ENCODE results near the gene DUSP23. TPM values are rescaled to one million over a fixed set of nuclear protein-coding genes. Genes with fewer than 3 reads are reported as not detected.

Gene DUSP23
- total and polyA plus RNA-seq, 2 experiments from 2014 or later = 56.3 to 97.6 TPM

GRCh38 chr1:159830722-159831121, 50.0 kb downstream of the DUSP23 start:
- no peaks in the 10 kb centered on the region for H3K79me2 ChIP-seq (replicated peaks; ENCODE audit: insufficient read depth)
- Mint-ChIP-seq H3K27me3 (ENCODE audit: insufficient read depth, low read depth, poor library complexity) (peaks cover 4% of the 10 kb centered on the region), H3K4me1 (peaks cover 14% of the 10 kb centered on the region), H3K27ac (no peak overlapping the region), H3K9me3 (no peaks in the 10 kb centered on the region; the same call in 2 of the 3 replicates), H3K36me3 (ENCODE audit: low read depth) (no peaks in the 10 kb centered on the region), H3K4me3 (no peak overlapping the region)
- no peak overlapping the region for H3K27ac ChIP-seq (ENCODE audit: low read depth)
- no peak overlapping the region for H3K4me3 ChIP-seq
- H3K4me1 ChIP-seq (ENCODE audit: insufficient read depth) = no peaks in the 10 kb centered on the region; the same call in 1 of the 2 replicates
- no peaks in the 10 kb centered on the region for H3K27me3 ChIP-seq (ENCODE audit: insufficient read depth)
- H3K4me2 ChIP-seq = no peak overlapping the region
- no peaks in the 10 kb centered on the region for H3K36me3 ChIP-seq (ENCODE audit: insufficient read depth)
- H3F3A ChIP-seq (replicated peaks; ENCODE audit: low read depth) = no peaks in the 10 kb centered on the region
- no peak overlapping the region for H2AFZ ChIP-seq
- H4K20me1 ChIP-seq (replicated peaks; ENCODE audit: insufficient read depth) = no peaks in the 10 kb centered on the region
- DNase-seq (ENCODE audit: low spot score) = no peak
- no peak for ATAC-seq
- H3K9me2 ChIP-seq (ENCODE audit: insufficient read depth) = no peaks in the 10 kb centered on the region
- no peak for TF ChIP-seq CREB1 (CRISPR knock-in tag; IDR thresholded peaks at IDR 0.05; ENCODE audit: low read depth)
- TF ChIP-seq EZH2phosphoT487 (IDR thresholded peaks at IDR 0.05; ENCODE audit: unreplicated experiment) = no peak
- TF ChIP-seq NANOG (IDR thresholded peaks at IDR 0.05; ENCODE audit: borderline replicate concordance) = no peak
- TF ChIP-seq STAT1 (IDR thresholded peaks at IDR 0.05; ENCODE audit: unreplicated experiment) = no peak
- no peak for TF ChIP-seq REST (IDR thresholded peaks at IDR 0.05; ENCODE audit: unreplicated experiment)
- no peak for TF ChIP-seq ETS1 (IDR thresholded peaks at IDR 0.05)
- no peak for TF ChIP-seq EZH2 (IDR thresholded peaks at IDR 0.05; ENCODE audit: low read depth, unreplicated experiment)

- Histone ChIP-seq H3K4me2 (no peak overlapping the region), H3K9me2 (ENCODE audit: insufficient read depth) (no peaks in the 10 kb centered on the region), H4K20me1 (replicated peaks; ENCODE audit: insufficient read depth) (no peaks in the 10 kb centered on the region), H2AFZ (no peak overlapping the region), H3K79me2 (replicated peaks; ENCODE audit: insufficient read depth) (no peaks in the 10 kb centered on the region), H3K27me3 (ENCODE audit: insufficient read depth) (no peaks in the 10 kb centered on the region), H3K36me3 (ENCODE audit: insufficient read depth) (no peaks in the 10 kb centered on the region), H3K27ac (ENCODE audit: low read depth) (no peak overlapping the region), H3K4me3 (no peak overlapping the region), H3K4me1 (ENCODE audit: insufficient read depth) (no peaks in the 10 kb centered on the region; the same call in 1 of the 2 replicates), H3F3A (replicated peaks; ENCODE audit: low read depth) (no peaks in the 10 kb centered on the region)
- H3K9me3 Mint-ChIP-seq = no peaks in the 10 kb centered on the region; the same call in 2 of the 3 replicates
- H3K4me3 Mint-ChIP-seq = no peak overlapping the region
- no peaks in the 10 kb centered on the region for H3K36me3 Mint-ChIP-seq (ENCODE audit: low read depth)
- ATAC-seq (peak; percentile 35), DNase-seq (ENCODE audit: low spot score) (no peak)
- no peak overlapping the region for H3K27ac Mint-ChIP-seq
- peaks cover 14% of the 10 kb centered on the region for H3K4me1 Mint-ChIP-seq
- TF ChIP-seq REST (IDR thresholded peaks at IDR 0.05; ENCODE audit: unreplicated experiment) (no peak), ZNF331 (CRISPR knock-in tag; IDR thresholded peaks at IDR 0.05; ENCODE audit: low read depth) (no peak), CREB1 (CRISPR knock-in tag; IDR thresholded peaks at IDR 0.05; ENCODE audit: low read depth) (no peak), CTCF (conservative IDR thresholded peaks at IDR 0.05; ENCODE audit: low read depth in 2 of 2) (no peak), EZH2phosphoT487 (IDR thresholded peaks at IDR 0.05; ENCODE audit: unreplicated experiment) (no peak), POLR2AphosphoS5 (IDR thresholded peaks at IDR 0.05; ENCODE audit: low read depth) (no peak), JUNB (IDR thresholded peaks at IDR 0.05; ENCODE audit: unreplicated experiment) (no peak), ETS1 (IDR thresholded peaks at IDR 0.05) (no peak), ZNF114 (CRISPR knock-in tag; IDR thresholded peaks at IDR 0.05) (no peak), NANOG (IDR thresholded peaks at IDR 0.05; ENCODE audit: borderline replicate concordance) (no peak)
- H3K27me3 Mint-ChIP-seq (ENCODE audit: insufficient read depth, low read depth, poor library complexity) = peaks cover 4% of the 10 kb centered on the region
Observed at GRCh38 chr1:159831412-159832141, 50.8 kb downstream of the DUSP23 start.
